ENCODE data around the gene COQ10B. TPM values are rescaled to one million over a fixed set of nuclear protein-coding genes. Genes with fewer than 3 reads are reported as not detected.

COQ10B gene
- total and polyA plus RNA-seq, 9 donors, result 12.8 to 23.1 (median 18.4) TPM

DNA sequence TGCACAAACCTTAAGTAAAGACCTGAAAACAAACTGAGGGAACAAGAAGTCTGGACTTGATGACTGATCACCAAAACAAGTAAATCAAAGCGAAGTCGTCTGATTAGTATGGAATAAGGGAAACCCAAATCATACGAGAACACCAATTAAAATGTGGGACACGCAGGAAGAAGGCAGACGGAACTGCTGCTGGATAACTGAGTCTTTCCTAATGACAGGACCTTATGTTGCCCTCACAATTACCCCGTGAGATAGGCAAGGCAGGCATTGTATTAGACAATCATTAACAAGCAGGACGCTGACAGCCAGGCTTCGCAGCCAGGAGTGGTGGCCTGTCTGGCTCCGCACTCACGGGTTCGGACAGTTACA is 614 bp upstream of the COQ10B start:
- peaks cover 3% of the 10 kb centered on the region for H3K4me1 ChIP-seq (ENCODE audit: insufficient read depth)
- peak overlapping the region; percentile 55 for H3K4me3 ChIP-seq
- peak overlapping the region; percentile 50 to 99 for H3K27ac ChIP-seq
- H3K9me3 ChIP-seq, result no peaks in the 10 kb centered on the region
- TF ChIP-seq, protein P1, sequence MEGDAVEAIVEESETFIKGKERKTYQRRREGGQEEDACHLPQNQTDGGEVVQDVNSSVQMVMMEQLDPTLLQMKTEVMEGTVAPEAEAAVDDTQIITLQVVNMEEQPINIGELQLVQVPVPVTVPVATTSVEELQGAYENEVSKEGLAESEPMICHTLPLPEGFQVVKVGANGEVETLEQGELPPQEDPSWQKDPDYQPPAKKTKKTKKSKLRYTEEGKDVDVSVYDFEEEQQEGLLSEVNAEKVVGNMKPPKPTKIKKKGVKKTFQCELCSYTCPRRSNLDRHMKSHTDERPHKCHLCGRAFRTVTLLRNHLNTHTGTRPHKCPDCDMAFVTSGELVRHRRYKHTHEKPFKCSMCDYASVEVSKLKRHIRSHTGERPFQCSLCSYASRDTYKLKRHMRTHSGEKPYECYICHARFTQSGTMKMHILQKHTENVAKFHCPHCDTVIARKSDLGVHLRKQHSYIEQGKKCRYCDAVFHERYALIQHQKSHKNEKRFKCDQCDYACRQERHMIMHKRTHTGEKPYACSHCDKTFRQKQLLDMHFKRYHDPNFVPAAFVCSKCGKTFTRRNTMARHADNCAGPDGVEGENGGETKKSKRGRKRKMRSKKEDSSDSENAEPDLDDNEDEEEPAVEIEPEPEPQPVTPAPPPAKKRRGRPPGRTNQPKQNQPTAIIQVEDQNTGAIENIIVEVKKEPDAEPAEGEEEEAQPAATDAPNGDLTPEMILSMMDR (IDR thresholded peaks at IDR 0.05), result no peak
- no peak for TF ChIP-seq EP300 (IDR thresholded peaks at IDR 0.05)
- no peak for TF ChIP-seq POLR2A (IDR thresholded peaks at IDR 0.05)
- DNase-seq, result no peak
- no peaks in the 10 kb centered on the region for H3K36me3 ChIP-seq
- 2 to 4% (median 2%) methylated on average over 11 of the region's 11 CpGs for WGBS, 3 donors
- intact Hi-C loops (cut with DNase I), result loop anchor here in 3 of 4 donors (2.0 to 5.0 kb wide), 2 partner anchors 18 to 45 kb away; partner anchors contain the start of genes HSPD1 (in 2 of the 3) and SF3B1 (in 1 of the 3)
- no peaks in the 10 kb centered on the region for H3K27me3 ChIP-seq

DNA sequence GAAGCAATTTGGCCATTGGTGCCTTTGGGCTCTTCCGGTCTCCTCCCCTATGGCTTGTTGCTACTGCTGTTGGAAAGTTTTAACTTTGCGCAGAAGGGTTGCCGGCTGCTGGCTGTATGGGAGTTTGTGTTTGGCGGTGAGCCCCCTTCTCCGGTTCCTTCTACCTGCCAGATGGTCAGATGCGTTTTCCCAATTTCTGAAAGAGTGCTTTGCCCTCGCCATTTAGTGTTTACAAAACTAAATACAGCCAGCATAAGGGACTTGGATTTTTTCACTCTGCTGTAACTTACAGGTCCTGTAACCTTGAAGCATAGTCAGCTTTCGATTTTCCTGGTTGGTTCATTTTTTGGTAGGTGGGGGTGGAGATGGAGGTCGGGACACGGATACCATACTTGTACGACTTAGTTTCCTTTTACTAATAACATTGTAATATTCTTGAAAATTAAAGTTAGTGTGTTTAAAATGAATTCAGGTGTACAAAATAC is 604 bp downstream of the COQ10B start:
- Histone ChIP-seq H3K27ac (peak overlapping the region; percentile 96 to 99), H3K4me3 (peak overlapping the region; percentile 91), H3K9me3 (no peaks in the 10 kb centered on the region), H3K27me3 (no peaks in the 10 kb centered on the region), H3K36me3 (no peaks in the 10 kb centered on the region), H3K4me1 (ENCODE audit: insufficient read depth) (peaks cover 3% of the 10 kb centered on the region)
- TF ChIP-seq, protein P1 (IDR thresholded peaks at IDR 0.05), result no peak
- TF ChIP-seq POLR2A (IDR thresholded peaks at IDR 0.05) (no peak), EP300 (IDR thresholded peaks at IDR 0.05) (no peak)
- peak in 1 of 5 donors; percentile 82 for DNase-seq
- intact Hi-C loops (cut with DNase I), result loop anchor here in 3 of 4 donors (2.0 to 5.0 kb wide), 2 partner anchors 19 to 43 kb away; partner anchors contain the start of genes HSPD1 (in 2 of the 3) and SF3B1 (in 1 of the 3)
- WGBS, 3 donors, result 0 to 1% (median 0%) methylated on average over 11 of the region's 11 CpGs

DNA sequence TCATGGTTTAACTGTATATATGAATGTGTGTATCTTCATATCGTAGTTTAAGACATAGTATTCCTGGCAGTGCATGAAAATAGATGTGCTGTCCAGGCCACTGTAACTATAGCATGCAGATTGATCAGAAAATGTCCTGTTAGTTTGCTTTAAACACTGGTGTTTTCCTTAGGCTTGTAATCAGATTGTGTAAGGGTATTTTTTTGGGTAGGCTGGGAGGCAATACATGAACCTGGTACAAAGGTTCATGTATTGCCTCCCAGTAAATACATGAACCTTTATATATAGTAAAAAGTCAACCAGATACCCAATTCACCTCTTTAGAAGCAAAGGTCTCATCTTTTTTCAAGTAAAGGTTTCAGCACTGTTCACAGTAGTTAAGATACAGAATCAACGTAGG is 1.6 kb downstream of the COQ10B start:
- Histone ChIP-seq H3K27me3 (no peaks in the 10 kb centered on the region), H3K36me3 (no peaks in the 10 kb centered on the region), H3K27ac (no peak overlapping the region), H3K4me3 (peak overlapping the region; percentile 91), H3K9me3 (no peaks in the 10 kb centered on the region), H3K4me1 (ENCODE audit: insufficient read depth) (peaks cover 3% of the 10 kb centered on the region)
- DNase-seq, result no peak
- intact Hi-C loops (cut with DNase I), result loop anchor here in 2 of 4 donors (5.0 kb wide), 1 partner anchor 42 kb away; the partner anchor contains the start of gene HSPD1 (in 2 of the 2)
- TF ChIP-seq EP300 (IDR thresholded peaks at IDR 0.05), result no peak
- TF ChIP-seq, protein P1 (IDR thresholded peaks at IDR 0.05), result no peak
- no peak for TF ChIP-seq POLR2A (IDR thresholded peaks at IDR 0.05)
- WGBS, 3 donors, result 57 to 76% (median 63%) methylated on average over 2 of the region's 2 CpGs

DNA sequence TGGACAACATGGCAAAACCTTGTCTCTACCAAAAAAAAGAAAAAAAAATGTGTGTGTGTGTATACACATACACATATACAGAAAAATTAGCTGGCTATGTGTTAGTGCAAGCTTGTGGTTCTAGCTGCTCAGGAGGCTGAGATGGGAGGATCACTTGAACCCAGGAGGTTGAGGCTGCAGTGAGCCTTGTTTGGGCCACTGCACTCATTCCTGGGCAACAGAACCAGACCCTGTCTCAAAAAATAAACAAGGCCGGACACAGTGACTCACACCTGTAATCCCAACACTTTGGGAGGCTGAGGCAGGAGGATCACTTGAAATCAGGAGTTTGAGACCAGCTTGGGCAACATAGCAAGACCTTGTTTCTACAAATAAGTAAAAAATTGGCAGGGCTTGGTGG is 2.1 kb downstream of the COQ10B start:
- no peak for DNase-seq
- no peaks in the 10 kb centered on the region for H3K36me3 ChIP-seq
- peaks cover 3% of the 10 kb centered on the region for H3K4me1 ChIP-seq (ENCODE audit: insufficient read depth)
- no peaks in the 10 kb centered on the region for H3K9me3 ChIP-seq
- intact Hi-C loops (cut with DNase I), result no loop called here
- H3K4me3 ChIP-seq, result no peak overlapping the region
- WGBS, 3 donors, result 90 to 92% (median 90%) methylated on average over 1 of the region's 1 CpG
- TF ChIP-seq, protein P1 (IDR thresholded peaks at IDR 0.05), result no peak
- no peak for TF ChIP-seq POLR2A (IDR thresholded peaks at IDR 0.05)
- TF ChIP-seq EP300 (IDR thresholded peaks at IDR 0.05), result no peak
- H3K27ac ChIP-seq, result no peak overlapping the region
- H3K27me3 ChIP-seq, result no peaks in the 10 kb centered on the region

Measured in ovary (tissue), 9 donors.